Hepatocyte (in vitro differentiated cells): ENCODE data around the gene AP2A1. TPM values are rescaled to one million over a fixed set of nuclear protein-coding genes. Genes with fewer than 3 reads are reported as not detected.

ENCODE experiments used
- DNase-seq: peaks from one replicate; pipeline ENCODE4 v3.0.0-alpha.2; 2016; ENCODE audit warnings: low spot score
- H2AFZ ChIP-seq: fragments of 200-600 bp; sonication (generic); 2 replicates; pipeline ENCODE4 v1.6.0; 2016; ENCODE audit warnings: antibody characterized with exemption, mild to moderate bottlenecking
- H3K27ac ChIP-seq: fragments of 200-600 bp; sonication (generic); 2 replicates; pipeline ENCODE4 v1.5.1; 2016; ENCODE audit warnings: mild to moderate bottlenecking
- H3K27me3 ChIP-seq: fragments of 200-600 bp; sonication (generic); 2 replicates; pipeline ENCODE4 v1.6.1; 2016
- H3K36me3 ChIP-seq: fragments of 200-600 bp; sonication (generic); replicated peaks from 2 replicates; pipeline ENCODE4 v1.5.1; 2016; ENCODE audit warnings: low read depth; ENCODE audit not compliant: insufficient read depth
- H3K4me1 ChIP-seq: fragments of 200-600 bp; sonication (generic); 2 replicates; pipeline ENCODE4 v1.5.1; 2016; ENCODE audit warnings: mild to moderate bottlenecking, moderate library complexity; ENCODE audit not compliant: insufficient read depth
- H3K4me2 ChIP-seq: fragments of 200-600 bp; sonication (generic); 2 replicates; pipeline ENCODE4 v1.6.0; 2016
- H3K4me3 ChIP-seq: fragments of 200-600 bp; sonication (generic); 2 replicates; pipeline ENCODE4 v1.5.1; 2016; ENCODE audit warnings: mild to moderate bottlenecking
- H3K79me2 ChIP-seq: fragments of 200-600 bp; sonication (generic); 2 replicates; pipeline ENCODE4 v1.6.0; 2017; ENCODE audit warnings: mild to moderate bottlenecking
- H3K9me2 ChIP-seq: fragments of 200-600 bp; sonication (generic); replicated peaks from 2 replicates; pipeline ENCODE4 v1.6.0; 2017; ENCODE audit warnings: mild to moderate bottlenecking; ENCODE audit not compliant: insufficient read depth
- H3K9me3 ChIP-seq: fragments of 200-600 bp; sonication (generic); 2 replicates; pipeline ENCODE4 v1.5.1; 2016; ENCODE audit warnings: low read depth, mild to moderate bottlenecking
- H4K20me1 ChIP-seq: fragments of 200-600 bp; sonication (generic); 2 replicates; pipeline ENCODE4 v1.6.0; 2016; ENCODE audit warnings: mild to moderate bottlenecking; ENCODE audit not compliant: insufficient read depth, poor library complexity, severe bottlenecking
- CTCF ChIP-seq: fragments of 200-600 bp; sonication (generic); IDR thresholded peaks from 2 replicates; pipeline ENCODE4 v1.5.1; 2016; ENCODE audit warnings: antibody characterized with exemption, mild to moderate bottlenecking; ENCODE audit not compliant: poor library complexity
- EZH2 ChIP-seq: fragments of 200-600 bp; sonication (generic); IDR thresholded peaks from 2 replicates; pipeline ENCODE4 v1.6.1; 2016; ENCODE audit warnings: antibody characterized with exemption, mild to moderate bottlenecking, borderline replicate concordance
- EZH2phosphoT487 ChIP-seq: fragments of 200-600 bp; sonication (generic); IDR thresholded peaks from one replicate; pipeline ENCODE4 v1.6.1; 2018; ENCODE audit warnings: antibody characterized with exemption, mild to moderate bottlenecking, low read depth, moderate library complexity; ENCODE audit not compliant: unreplicated experiment, severe bottlenecking
- WGBS: methylation state at CpG from one replicate; pipeline ENCODE4 v1.1.6; 2016; ENCODE audit warnings: low lambda C conversion rate; ENCODE audit errors: missing lambda C conversion rate; 5-methylcytosine and 5-hydroxymethylcytosine counted together
- polyA plus RNA-seq: library from polyadenylated mRNA; unstranded; fragments of >200 nt; fragmentation: Nextera tagmentation; extraction: Ambion mirVana; gene quantifications from 2 replicates; pipeline ENCODE4 v1.2.1, GENCODE V29; 2016
- total RNA-seq: library from RNA; depleted of rRNA; stranded (reverse); fragments of >200 nt; gene quantifications from 2 replicates; pipeline ENCODE4 v1.2.3, GENCODE V29; 2014

Gene AP2A1
- total and polyA plus RNA-seq, 2 experiments from 2014 or later: 62.1 to 64.8 TPM

- WGBS: 2% methylated on average over 42 of the region's 98 CpGs
- Histone ChIP-seq H3K27me3 (no peaks in the 10 kb centered on the region), H3K27ac (peak within 1 kb of the TSS; percentile 100), H3K9me2 (no peaks in the 10 kb centered on the region), H4K20me1 (peaks cover 41% of the 10 kb centered on the region), H3K79me2 (peaks cover 62% of the 10 kb centered on the region), H2AFZ (peak within 1 kb of the TSS; percentile 64), H3K4me1 (peaks cover 12% of the 10 kb centered on the region), H3K9me3 (no peaks in the 10 kb centered on the region), H3K4me2 (peak within 1 kb of the TSS; percentile 99), H3K4me3 (peak within 1 kb of the TSS; percentile 66), H3K36me3 (peaks cover 5% of the 10 kb centered on the region)
- DNase-seq: peak; percentile 97
- TF ChIP-seq EZH2phosphoT487: no peak
- TF ChIP-seq CTCF: no peak
- no peak for TF ChIP-seq EZH2
These were observed 83.9 kb downstream of the AP2A1 start, which contains the start of gene PTOV1 for GRCh38 chr19:49850487-49851342. Gene PTOV1, plus strand, starts transcription at chr19:49851159.

GRCh38 chr19:49851456-49852259, 84.9 kb downstream of the AP2A1 start:
- Histone ChIP-seq H3K4me3 (peak overlapping the region; percentile 66), H3K9me2 (no peaks in the 10 kb centered on the region), H3K79me2 (peaks cover 69% of the 10 kb centered on the region), H4K20me1 (peaks cover 50% of the 10 kb centered on the region), H3K9me3 (no peaks in the 10 kb centered on the region), H3K36me3 (peaks cover 5% of the 10 kb centered on the region), H3K4me2 (peak overlapping the region; percentile 99), H2AFZ (peak overlapping the region; percentile 64), H3K4me1 (peaks cover 12% of the 10 kb centered on the region), H3K27me3 (no peaks in the 10 kb centered on the region), H3K27ac (peak overlapping the region; percentile 100)
- no peak for TF ChIP-seq CTCF
- no peak for TF ChIP-seq EZH2phosphoT487
- 3% methylated on average over 40 of the region's 78 CpGs for WGBS
- DNase-seq: peak; percentile 53

GRCh38 chr19:49852631-49853126, 85.9 kb downstream of the AP2A1 start:
- H3K4me2 ChIP-seq: peak overlapping the region; percentile 99
- H3K27ac ChIP-seq: no peak overlapping the region
- WGBS: 62% methylated on average over 14 of the region's 14 CpGs
- H3K9me2 ChIP-seq: no peaks in the 10 kb centered on the region
- H3K79me2 ChIP-seq: peaks cover 69% of the 10 kb centered on the region
- H3K4me3 ChIP-seq: peak overlapping the region; percentile 66
- TF ChIP-seq CTCF (no peak), EZH2phosphoT487 (no peak), EZH2 (no peak)
- no peak for DNase-seq
- H3K4me1 ChIP-seq: peaks cover 12% of the 10 kb centered on the region
- H4K20me1 ChIP-seq: peaks cover 60% of the 10 kb centered on the region
- no peaks in the 10 kb centered on the region for H3K27me3 ChIP-seq
- H2AFZ ChIP-seq: no peak overlapping the region
- peaks cover 5% of the 10 kb centered on the region for H3K36me3 ChIP-seq
- H3K9me3 ChIP-seq: no peaks in the 10 kb centered on the region
